Ascending aorta (tissue), 2 donors: ENCODE results near the gene INSL4. TPM values are rescaled to one million over a fixed set of nuclear protein-coding genes. Genes with fewer than 3 reads are reported as not detected.

ENCODE experiments used
- DNase-seq, 2 donors: peaks; one replicate each; pipeline ENCODE4 v3.0.0-alpha.2; 2019; ENCODE audit warnings: low spot score in 2 of 2
- H3K27ac ChIP-seq, 2 donors: fragments of 200-600 bp; sonication (generic); one replicate each; pipeline ENCODE4 v1.5.1; 2016 to 2017; ENCODE audit warnings: mild to moderate bottlenecking in 1 of 2
- H3K27me3 ChIP-seq: fragments of 200-600 bp; sonication (generic); one replicate; pipeline ENCODE4 v1.5.1; 2017
- H3K36me3 ChIP-seq, 2 donors: fragments of 200-600 bp; sonication (generic); one replicate each; pipeline ENCODE4 v1.5.1; 2016
- H3K4me1 ChIP-seq, 2 donors: fragments of 200-600 bp; sonication (generic); one replicate each; pipeline ENCODE4 v1.5.1; 2016 to 2017; ENCODE audit warnings: mild to moderate bottlenecking in 1 of 2
- H3K4me3 ChIP-seq, 2 donors: fragments of 200-600 bp; sonication (generic); one replicate each; pipeline ENCODE4 v1.5.1; 2016 to 2017; ENCODE audit warnings: mild to moderate bottlenecking in 1 of 2
- H3K9me3 ChIP-seq, 2 donors: fragments of 200-600 bp; sonication (generic); one replicate each; pipeline ENCODE4 v1.5.1; 2016
- intact Hi-C: fragments of 100-400 bp; cut with DNase I; formaldehyde crosslinking; loops from one replicate; pipeline ENCODE4 v1.15.1; 2023
- total RNA-seq: library from RNA; depleted of rRNA; stranded (reverse); fragments of >200 nt; gene quantifications from one replicate; pipeline ENCODE4 v1.1.0, GENCODE V29; 2016
- TF ChIP-seq, protein P1 (sequence below), 3 experiments: fragments of 200-600 bp in 2 of 3; fragments of 450-650 bp in 1 of 3; sonication (generic) in 2 of 3; IDR thresholded peaks; one replicate each; pipeline ENCODE4 v1.5.1; 2016 to 2019; ENCODE audit warnings: antibody characterized with exemption in 3 of 3, mild to moderate bottlenecking in 1 of 3, moderate library complexity in 1 of 3

Gene INSL4
- total RNA-seq, 1 donor from 2014 or later, result not detected

DNA sequence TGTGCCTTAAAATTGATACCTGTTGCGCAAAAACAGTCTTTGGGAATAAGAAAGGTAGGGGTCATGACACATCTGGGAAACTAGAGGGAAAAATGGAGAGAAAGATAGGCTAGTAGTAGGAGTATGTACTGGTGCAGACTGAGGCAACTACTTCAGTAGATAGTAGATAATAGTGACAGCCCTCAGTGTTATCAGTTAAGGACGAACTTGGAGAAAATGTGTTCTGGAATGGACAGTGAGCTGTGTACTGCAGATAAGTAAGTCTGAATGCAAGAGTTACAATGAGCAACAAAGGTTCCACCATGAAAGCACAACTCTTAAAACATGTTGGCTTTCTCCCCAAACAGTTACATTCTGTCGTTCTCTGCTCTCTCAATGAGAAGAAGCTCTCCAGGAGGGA lies 39.2 kb upstream of the INSL4 start:
- no peaks in the 10 kb centered on the region for H3K9me3 ChIP-seq
- H3K4me3 ChIP-seq, result no peak overlapping the region
- no peaks in the 10 kb centered on the region for H3K27me3 ChIP-seq
- no peak overlapping the region for H3K27ac ChIP-seq
- TF ChIP-seq, protein P1, sequence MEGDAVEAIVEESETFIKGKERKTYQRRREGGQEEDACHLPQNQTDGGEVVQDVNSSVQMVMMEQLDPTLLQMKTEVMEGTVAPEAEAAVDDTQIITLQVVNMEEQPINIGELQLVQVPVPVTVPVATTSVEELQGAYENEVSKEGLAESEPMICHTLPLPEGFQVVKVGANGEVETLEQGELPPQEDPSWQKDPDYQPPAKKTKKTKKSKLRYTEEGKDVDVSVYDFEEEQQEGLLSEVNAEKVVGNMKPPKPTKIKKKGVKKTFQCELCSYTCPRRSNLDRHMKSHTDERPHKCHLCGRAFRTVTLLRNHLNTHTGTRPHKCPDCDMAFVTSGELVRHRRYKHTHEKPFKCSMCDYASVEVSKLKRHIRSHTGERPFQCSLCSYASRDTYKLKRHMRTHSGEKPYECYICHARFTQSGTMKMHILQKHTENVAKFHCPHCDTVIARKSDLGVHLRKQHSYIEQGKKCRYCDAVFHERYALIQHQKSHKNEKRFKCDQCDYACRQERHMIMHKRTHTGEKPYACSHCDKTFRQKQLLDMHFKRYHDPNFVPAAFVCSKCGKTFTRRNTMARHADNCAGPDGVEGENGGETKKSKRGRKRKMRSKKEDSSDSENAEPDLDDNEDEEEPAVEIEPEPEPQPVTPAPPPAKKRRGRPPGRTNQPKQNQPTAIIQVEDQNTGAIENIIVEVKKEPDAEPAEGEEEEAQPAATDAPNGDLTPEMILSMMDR (IDR thresholded peaks at IDR 0.05), result no peak
- intact Hi-C loops, result no loop called here
- no peak for DNase-seq
- no peaks in the 10 kb centered on the region for H3K4me1 ChIP-seq
- H3K36me3 ChIP-seq, result no peaks in the 10 kb centered on the region

DNA sequence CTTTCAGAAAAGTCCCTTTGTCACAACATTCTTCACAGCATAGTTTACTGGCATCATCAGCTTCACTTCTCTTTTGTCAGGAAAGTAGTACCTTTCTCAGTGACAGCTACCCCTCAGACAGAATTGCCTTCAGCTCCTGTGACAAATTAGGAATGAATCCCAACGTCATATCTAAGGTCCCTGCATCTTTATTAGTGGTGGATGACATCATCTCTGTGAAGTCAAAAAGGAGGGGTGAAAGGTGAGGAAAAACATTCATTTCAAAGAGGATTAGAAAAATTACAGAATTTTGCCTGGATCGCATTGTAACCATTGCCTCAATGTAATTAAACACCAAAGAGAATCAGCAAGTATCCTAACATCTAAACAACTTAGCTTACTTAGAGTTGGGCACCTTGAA lies 37.9 kb upstream of the INSL4 start:
- H3K9me3 ChIP-seq, result no peaks in the 10 kb centered on the region
- H3K4me1 ChIP-seq, result no peaks in the 10 kb centered on the region
- H3K27ac ChIP-seq, result no peak overlapping the region
- no peaks in the 10 kb centered on the region for H3K36me3 ChIP-seq
- intact Hi-C loops, result no loop called here
- H3K4me3 ChIP-seq, result no peak overlapping the region
- DNase-seq, result no peak
- H3K27me3 ChIP-seq, result no peaks in the 10 kb centered on the region
- TF ChIP-seq, protein P1 (IDR thresholded peaks at IDR 0.05), result no peak

DNA sequence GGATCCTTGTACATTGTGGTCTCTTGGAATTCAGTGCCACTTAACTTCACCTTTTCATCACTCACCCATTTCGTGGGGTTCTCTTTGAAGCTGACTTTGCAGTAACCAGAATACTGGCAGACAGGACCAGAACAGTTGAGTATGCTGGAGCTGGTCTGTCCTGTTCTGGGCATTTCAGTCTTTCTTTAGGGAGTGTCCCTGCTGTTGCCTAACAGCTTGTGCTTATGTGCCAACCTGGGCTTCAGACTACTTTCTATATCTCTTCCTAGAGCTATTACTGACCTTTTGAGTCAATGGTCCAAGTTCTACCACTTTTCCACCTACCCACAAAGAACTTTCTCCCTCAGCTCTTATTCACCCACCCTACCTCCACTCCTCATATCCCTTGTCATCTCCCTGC lies 35.8 kb upstream of the INSL4 start:
- Histone ChIP-seq H3K27ac (no peak overlapping the region), H3K36me3 (no peaks in the 10 kb centered on the region), H3K4me3 (no peak overlapping the region), H3K27me3 (no peaks in the 10 kb centered on the region), H3K9me3 (no peaks in the 10 kb centered on the region), H3K4me1 (no peaks in the 10 kb centered on the region)
- TF ChIP-seq, protein P1 (IDR thresholded peaks at IDR 0.05), result no peak
- intact Hi-C loops, result no loop called here
- no peak for DNase-seq

DNA sequence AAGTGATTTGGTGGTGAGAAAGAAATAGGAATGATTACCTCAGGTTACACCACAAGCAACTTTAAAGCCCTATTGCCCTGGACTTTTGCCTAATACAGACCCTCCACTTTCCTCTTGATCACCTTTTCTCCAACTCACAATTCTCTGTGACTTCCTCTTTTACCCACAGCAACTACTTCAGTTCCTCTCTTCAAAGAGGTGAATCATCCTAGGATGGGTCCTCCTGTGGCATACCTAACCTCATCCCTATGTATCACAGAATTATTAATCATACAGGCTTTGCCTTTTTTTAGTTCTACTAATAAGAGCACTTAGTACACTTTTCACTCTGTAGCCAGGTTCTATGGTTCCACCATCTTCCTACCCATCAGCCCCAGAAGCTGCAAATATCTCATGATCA lies 26.1 kb upstream of the INSL4 start:
- no peak for DNase-seq
- H3K27ac ChIP-seq, result no peak overlapping the region
- intact Hi-C loops, result no loop called here
- no peaks in the 10 kb centered on the region for H3K27me3 ChIP-seq
- TF ChIP-seq, protein P1 (IDR thresholded peaks at IDR 0.05), result no peak
- H3K36me3 ChIP-seq, result no peaks in the 10 kb centered on the region
- no peak overlapping the region for H3K4me3 ChIP-seq
- no peaks in the 10 kb centered on the region for H3K9me3 ChIP-seq
- H3K4me1 ChIP-seq, result no peaks in the 10 kb centered on the region

DNA sequence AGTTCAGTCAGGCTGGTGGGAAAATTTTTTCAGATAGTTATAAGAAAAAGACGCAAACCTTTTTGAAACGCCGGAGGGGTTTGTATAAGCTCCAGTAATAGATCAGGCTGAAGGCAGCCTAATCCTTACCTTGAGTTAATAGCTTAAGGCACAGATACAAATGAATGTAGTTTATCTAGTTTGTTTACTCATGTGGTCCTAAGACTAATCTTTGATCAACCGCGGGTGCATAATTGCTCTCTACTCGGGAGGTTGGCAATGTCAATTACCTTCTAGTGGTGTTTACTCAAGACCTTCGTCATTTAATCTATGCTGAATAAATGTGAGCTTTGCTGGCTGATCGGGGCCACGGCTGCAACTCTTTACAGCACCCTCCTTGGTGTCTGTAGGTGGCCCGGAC lies 665 bp upstream of the INSL4 start:
- Histone ChIP-seq H3K9me3 (peaks cover 0 to 4% of the 10 kb centered on the region in 2 donors), H3K27me3 (no peaks in the 10 kb centered on the region), H3K4me1 (no peaks in the 10 kb centered on the region), H3K27ac (no peak overlapping the region), H3K36me3 (no peaks in the 10 kb centered on the region), H3K4me3 (no peak overlapping the region)
- intact Hi-C loops, result no loop called here
- TF ChIP-seq, protein P1 (IDR thresholded peaks at IDR 0.05), result no peak
- DNase-seq, result no peak
